NCI-H187 (cell line): ENCODE data around the gene KRT8.

Experiments
- DNase-seq, 2 experiments: peaks; one replicate each; lab custom pipeline; 2025; lab: John Stamatoyannopoulos, UW

The KRT8 gene

GRCh38 chr12:52904509-52905300 lies at the start of gene KRT8:
Gene KRT8, minus strand, starts transcription at chr12:52905076. Its CDS starts 95 bp downstream, at chr12:52904981.
- peak; percentile 87 to 94 for DNase-seq

GRCh38 chr12:52953181-52953841 lies 48.4 kb upstream of the KRT8 start:
- DNase-seq = no peak

- DNase-seq = no peak
Measured at GRCh38 chr12:52952076-52952801, 47.4 kb upstream of the KRT8 start.

- DNase-seq = no peak
Measured at GRCh38 chr12:52951640-52952039, 46.8 kb upstream of the KRT8 start.

- no peak for DNase-seq
Measured at GRCh38 chr12:52951126-52951525, 46.2 kb upstream of the KRT8 start.

- DNase-seq = no peak
Measured at GRCh38 chr12:52950553-52950952, 45.7 kb upstream of the KRT8 start.

GRCh38 chr12:52949413-52950331 lies 44.8 kb upstream of the KRT8 start:
- peak; percentile 23 to 26 for DNase-seq

- DNase-seq = no peak
Measured at GRCh38 chr12:52947738-52948423, 43.0 kb upstream of the KRT8 start.

- DNase-seq = no peak
Measured at GRCh38 chr12:52946797-52947547, 42.1 kb upstream of the KRT8 start.

GRCh38 chr12:52946334-52946733 lies 41.5 kb upstream of the KRT8 start:
- no peak for DNase-seq

GRCh38 chr12:52945389-52946232 lies 40.7 kb upstream of the KRT8 start:
- DNase-seq = no peak

GRCh38 chr12:52944683-52945388 lies 40.0 kb upstream of the KRT8 start:
- DNase-seq = no peak

GRCh38 chr12:52942901-52943181 lies 38.0 kb upstream of the KRT8 start:
- DNase-seq = peak; percentile 41 to 43

- DNase-seq = no peak
Measured at GRCh38 chr12:52942066-52942900, 37.4 kb upstream of the KRT8 start.

GRCh38 chr12:52929538-52929937 lies 24.7 kb upstream of the KRT8 start:
- DNase-seq = no peak

- no peak for DNase-seq
Measured at GRCh38 chr12:52927964-52928363, 23.1 kb upstream of the KRT8 start.

- DNase-seq = no peak
Measured at GRCh38 chr12:52926596-52927234, 21.8 kb upstream of the KRT8 start.
